ENCODE measurements around the gene THYN1. TPM values are rescaled to one million over a fixed set of nuclear protein-coding genes. Genes with fewer than 3 reads are reported as not detected.

THYN1 gene
- total RNA-seq, 1 donor from 2014 or later = 33.7 TPM

- ATAC-seq (no peak), DNase-seq (no peak)
- H3K27me3 ChIP-seq (ENCODE audit: low read depth) = no peaks in the 10 kb centered on the region
- H3K4me3 ChIP-seq = no peak overlapping the region
- intact Hi-C loops (cut with DNase I) = no loop called here
- no peaks in the 10 kb centered on the region for H3K4me1 ChIP-seq
- H3K36me3 ChIP-seq = peaks cover 82% of the 10 kb centered on the region
- no peaks in the 10 kb centered on the region for H3K9me3 ChIP-seq
- no peak overlapping the region for H3K27ac ChIP-seq
- no peak for TF ChIP-seq CTCF (IDR thresholded peaks at IDR 0.05)
These were observed 47.0 kb downstream of the THYN1 start for GRCh38 chr11:134206185-134206584.

- Histone ChIP-seq H3K27me3 (ENCODE audit: low read depth) (no peaks in the 10 kb centered on the region), H3K4me3 (no peak overlapping the region), H3K9me3 (no peaks in the 10 kb centered on the region), H3K4me1 (no peaks in the 10 kb centered on the region), H3K27ac (no peak overlapping the region), H3K36me3 (peaks cover 86% of the 10 kb centered on the region)
- ATAC-seq (no peak), DNase-seq (no peak)
- no peak for TF ChIP-seq CTCF (IDR thresholded peaks at IDR 0.05)
- intact Hi-C loops (cut with DNase I) = no loop called here
These were observed 47.4 kb downstream of the THYN1 start for GRCh38 chr11:134205729-134206128.

- DNase-seq = no peak
- no peaks in the 10 kb centered on the region for H3K27me3 ChIP-seq (ENCODE audit: low read depth)
- H3K4me1 ChIP-seq = no peaks in the 10 kb centered on the region
- ATAC-seq = no peak
- TF ChIP-seq CTCF (IDR thresholded peaks at IDR 0.05) = no peak
- H3K36me3 ChIP-seq = peaks cover 74% of the 10 kb centered on the region
- H3K27ac ChIP-seq = no peak overlapping the region
- H3K9me3 ChIP-seq = no peaks in the 10 kb centered on the region
- intact Hi-C loops (cut with DNase I) = no loop called here
- no peak overlapping the region for H3K4me3 ChIP-seq
These were observed 50.5 kb downstream of the THYN1 start for GRCh38 chr11:134202661-134203060.

- Histone ChIP-seq H3K27me3 (ENCODE audit: low read depth) (no peaks in the 10 kb centered on the region), H3K9me3 (no peaks in the 10 kb centered on the region), H3K36me3 (peaks cover 69% of the 10 kb centered on the region), H3K27ac (no peak overlapping the region), H3K4me3 (no peak overlapping the region), H3K4me1 (no peaks in the 10 kb centered on the region)
- DNase-seq (no peak), ATAC-seq (no peak)
- intact Hi-C loops (cut with DNase I) = no loop called here
- no peak for TF ChIP-seq CTCF (IDR thresholded peaks at IDR 0.05)
These were observed 52.5 kb downstream of the THYN1 start for GRCh38 chr11:134200688-134201087.

GRCh38 chr11:134199531-134199930 is 53.6 kb downstream of the THYN1 start:
- no peaks in the 10 kb centered on the region for H3K27me3 ChIP-seq (ENCODE audit: low read depth)
- no peaks in the 10 kb centered on the region for H3K9me3 ChIP-seq
- H3K27ac ChIP-seq = no peak overlapping the region
- TF ChIP-seq CTCF (IDR thresholded peaks at IDR 0.05) = no peak
- no peak for DNase-seq
- no peak overlapping the region for H3K4me3 ChIP-seq
- H3K36me3 ChIP-seq = peaks cover 61% of the 10 kb centered on the region
- no peak for ATAC-seq
- intact Hi-C loops (cut with DNase I) = no loop called here
- H3K4me1 ChIP-seq = no peaks in the 10 kb centered on the region

Other genes starting within 250 kb of the THYN1 start
- 32.1 TPM for gene JAM3, start 184.3 kb downstream of the THYN1 start, total RNA-seq
- 17.6 TPM for gene NCAPD3, start 29.4 kb downstream of the THYN1 start, total RNA-seq
- gene VPS26B, start 28.7 kb downstream of the THYN1 start, total RNA-seq = 42.7 TPM
- 33.9 TPM for gene ACAD8, start 216 bp upstream of the THYN1 start, total RNA-seq
- 0.27 TPM for gene GLB1L3, start 23.0 kb upstream of the THYN1 start, total RNA-seq
- 5.1 TPM for gene GLB1L2, start 78.6 kb upstream of the THYN1 start, total RNA-seq
- 1.4 TPM for gene B3GAT1, start 158.9 kb upstream of the THYN1 start, total RNA-seq

Measured in lower lobe of right lung (tissue), 2 donors.